SU-DHL-6 (cell line): ENCODE results near the gene TFF2.

Experiments used
- H2AFZ ChIP-seq: fragments of 200-600 bp; sonication (generic); 2 replicates; pipeline ENCODE4 v1.6.1; 2014; ENCODE audit warnings: low read depth, mild to moderate bottlenecking, moderate library complexity, mixed read lengths, antibody characterized with exemption, low read length; ENCODE audit not compliant: severe bottlenecking
- H3F3A ChIP-seq: fragments of 200-600 bp; shearing (Covaris generic); 2 replicates; pipeline ENCODE4 v1.6.0; 2016; ENCODE audit warnings: antibody characterized with exemption, mild to moderate bottlenecking; ENCODE audit not compliant: insufficient read depth
- H3K27ac ChIP-seq: fragments of 200-600 bp; sonication (generic); 2 replicates; pipeline ENCODE4 v1.5.1; 2016; ENCODE audit warnings: low read depth, mild to moderate bottlenecking, low read length, moderate library complexity, mixed read lengths
- H3K27me3 ChIP-seq: fragments of 200-600 bp; sonication (generic), shearing (Covaris generic); 2 replicates; pipeline ENCODE4 v1.6.0; 2014; ENCODE audit warnings: mild to moderate bottlenecking, low read length
- H3K36me3 ChIP-seq: fragments of 200-600 bp; sonication (generic); 2 replicates; pipeline ENCODE4 v1.6.1; 2014; ENCODE audit warnings: mild to moderate bottlenecking, low read length, mixed read lengths
- H3K4me2 ChIP-seq: fragments of 300-600, 200-600 bp; shearing (Covaris generic), sonication (generic); 2 replicates; pipeline ENCODE4 v1.6.0; 2014; ENCODE audit warnings: low read length, low read depth, mild to moderate bottlenecking; ENCODE audit not compliant: poor library complexity, severe bottlenecking
- H3K4me3 ChIP-seq: fragments of 200-600 bp; sonication (generic); 2 replicates; pipeline ENCODE4 v1.5.1; 2014; ENCODE audit warnings: antibody characterized with exemption, low read length, mild to moderate bottlenecking, mixed read lengths; ENCODE audit not compliant: insufficient read depth, poor library complexity, severe bottlenecking
- H3K79me2 ChIP-seq: fragments of 200-600 bp; sonication (generic); 2 replicates; pipeline ENCODE4 v1.6.1; 2014; ENCODE audit warnings: mild to moderate bottlenecking, low read length, moderate library complexity; ENCODE audit not compliant: insufficient read depth
- H3K9ac ChIP-seq: fragments of 200-600 bp; sonication (generic); 2 replicates; pipeline ENCODE4 v1.7.0; 2014; ENCODE audit warnings: mild to moderate bottlenecking, low read length
- H3K9me2 ChIP-seq: fragments of 200-600 bp; sonication (generic); replicated peaks from 2 replicates; pipeline ENCODE4 v1.6.1; 2014; ENCODE audit warnings: low read length; ENCODE audit not compliant: insufficient read depth
- H3K9me3 ChIP-seq: fragments of 200-600 bp; sonication (generic); 2 replicates; pipeline ENCODE4 v1.6.1; 2014; ENCODE audit warnings: low read length, mixed read lengths; ENCODE audit not compliant: insufficient read depth
- H4K20me1 ChIP-seq: fragments of 200-600 bp; sonication (generic); 2 replicates; pipeline ENCODE4 v1.6.1; 2014; ENCODE audit warnings: low read depth, mild to moderate bottlenecking, antibody characterized with exemption, low read length, moderate library complexity, mixed read lengths
- CTCF ChIP-seq: fragments of 200-600 bp; sonication (generic); IDR thresholded peaks from one replicate; pipeline ENCODE4 v1.5.1; 2017; ENCODE audit warnings: antibody characterized with exemption, mild to moderate bottlenecking, low read length, moderate library complexity; ENCODE audit not compliant: insufficient read depth, poor library complexity, severe bottlenecking
- EZH2phosphoT487 ChIP-seq: fragments of 200-600 bp; sonication (generic), shearing (Covaris generic); conservative IDR thresholded peaks from 2 replicates; pipeline ENCODE4 v1.6.1; 2018; ENCODE audit warnings: mild to moderate bottlenecking, antibody characterized with exemption, low read length, moderate library complexity, mixed read lengths

The TFF2 gene

GRCh38 chr21:42356650-42357049 is 5.9 kb upstream of the TFF2 start:
- H3K36me3 ChIP-seq, result no peaks in the 10 kb centered on the region
- no peaks in the 10 kb centered on the region for H3F3A ChIP-seq
- no peak overlapping the region for H3K4me2 ChIP-seq
- no peaks in the 10 kb centered on the region for H3K9me3 ChIP-seq
- H3K27ac ChIP-seq, result no peak overlapping the region
- no peaks in the 10 kb centered on the region for H3K9me2 ChIP-seq
- H3K9ac ChIP-seq, result no peak overlapping the region
- no peaks in the 10 kb centered on the region for H4K20me1 ChIP-seq
- H3K27me3 ChIP-seq, result no peaks in the 10 kb centered on the region
- H3K79me2 ChIP-seq, result no peaks in the 10 kb centered on the region
- H3K4me3 ChIP-seq, result no peak overlapping the region
- TF ChIP-seq EZH2phosphoT487 (no peak), CTCF (no peak)
- no peak overlapping the region for H2AFZ ChIP-seq

DNA sequence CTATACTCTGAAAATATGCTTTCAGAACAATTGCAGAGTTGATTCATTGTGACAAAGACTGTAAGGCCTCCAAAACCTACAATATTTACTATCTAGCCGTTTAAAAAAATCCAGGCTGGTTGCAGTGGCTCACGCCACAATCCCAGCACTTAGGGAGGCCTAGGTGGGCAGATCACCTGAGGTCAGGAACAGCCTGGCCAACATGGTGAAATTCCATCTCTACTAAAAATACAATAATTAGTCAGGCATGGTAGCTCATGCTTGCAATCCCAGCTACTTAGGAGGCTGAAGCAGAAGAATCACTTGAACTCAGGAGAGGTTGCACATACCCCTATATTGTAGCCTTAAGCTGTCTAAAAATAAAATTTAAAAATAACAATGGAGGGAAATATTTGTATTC is 5.3 kb upstream of the TFF2 start:
- no peaks in the 10 kb centered on the region for H3K27me3 ChIP-seq

GRCh38 chr21:42353623-42354022 is 2.8 kb upstream of the TFF2 start:
- Histone ChIP-seq H3K36me3 (no peaks in the 10 kb centered on the region), H3F3A (no peaks in the 10 kb centered on the region), H3K9me2 (no peaks in the 10 kb centered on the region), H3K27me3 (no peaks in the 10 kb centered on the region), H3K79me2 (no peaks in the 10 kb centered on the region), H3K9ac (no peak overlapping the region), H3K4me3 (no peak overlapping the region), H4K20me1 (no peaks in the 10 kb centered on the region), H3K27ac (no peak overlapping the region), H3K4me2 (no peak overlapping the region), H2AFZ (no peak overlapping the region), H3K9me3 (no peaks in the 10 kb centered on the region)
- TF ChIP-seq EZH2phosphoT487 (no peak), CTCF (no peak)

More for the DNA sequence above, 5.3 kb upstream of the TFF2 start:
- no peak overlapping the region for H2AFZ ChIP-seq
- no peaks in the 10 kb centered on the region for H3K9me2 ChIP-seq
- no peaks in the 10 kb centered on the region for H3K36me3 ChIP-seq
- no peak overlapping the region for H3K9ac ChIP-seq
- H3K9me3 ChIP-seq, result no peaks in the 10 kb centered on the region
- no peaks in the 10 kb centered on the region for H4K20me1 ChIP-seq
- no peak overlapping the region for H3K4me3 ChIP-seq
- no peak overlapping the region for H3K27ac ChIP-seq
- no peak overlapping the region for H3K4me2 ChIP-seq
- TF ChIP-seq EZH2phosphoT487 (no peak), CTCF (no peak)
- no peaks in the 10 kb centered on the region for H3K79me2 ChIP-seq
- no peaks in the 10 kb centered on the region for H3F3A ChIP-seq

DNA sequence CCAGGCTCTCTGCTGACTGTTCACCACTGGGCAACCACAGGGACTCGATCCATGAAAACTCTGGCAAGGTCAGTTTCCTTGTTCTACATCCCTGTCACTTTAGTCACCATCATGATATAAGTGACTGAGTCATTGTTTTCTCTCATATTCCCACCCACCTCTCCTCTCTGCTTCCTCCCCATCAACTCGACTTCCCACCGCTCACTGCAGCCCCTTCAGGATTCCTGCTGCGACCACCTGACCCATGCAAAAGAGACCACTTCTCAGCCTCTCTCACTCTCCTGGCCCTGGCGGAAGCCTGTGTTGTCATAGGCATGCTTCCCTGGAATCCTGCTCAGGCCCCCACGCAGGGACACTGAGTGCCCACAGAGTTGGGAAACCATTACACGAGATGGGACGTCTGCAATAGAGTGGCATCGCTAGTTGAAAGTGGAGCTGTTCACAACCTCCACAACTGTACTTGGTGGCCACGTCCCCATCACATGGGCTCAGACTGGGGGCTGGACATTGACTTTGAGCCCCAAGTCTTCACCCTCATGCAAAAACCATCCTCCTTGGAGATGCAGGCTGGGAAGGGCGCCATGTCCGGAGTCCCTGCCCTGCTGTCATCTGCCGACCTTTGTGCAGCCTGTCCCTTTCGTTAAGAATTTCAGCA is 1.8 kb upstream of the TFF2 start:
- no peak for TF ChIP-seq EZH2phosphoT487
- TF ChIP-seq CTCF, result no peak
- Histone ChIP-seq H3K9me3 (no peaks in the 10 kb centered on the region), H3K9ac (no peak overlapping the region)

More for the DNA sequence above, 1.8 kb upstream of the TFF2 start:
- Histone ChIP-seq H4K20me1 (no peaks in the 10 kb centered on the region), H3K36me3 (no peaks in the 10 kb centered on the region), H3K4me2 (no peak overlapping the region), H3K79me2 (no peaks in the 10 kb centered on the region), H2AFZ (no peak overlapping the region), H3F3A (no peaks in the 10 kb centered on the region), H3K27me3 (no peaks in the 10 kb centered on the region), H3K9me2 (no peaks in the 10 kb centered on the region), H3K4me3 (no peak overlapping the region), H3K27ac (no peak overlapping the region)
